Measurements from ENCODE around the gene MAGEC2.

MAGEC2 gene, protein sequence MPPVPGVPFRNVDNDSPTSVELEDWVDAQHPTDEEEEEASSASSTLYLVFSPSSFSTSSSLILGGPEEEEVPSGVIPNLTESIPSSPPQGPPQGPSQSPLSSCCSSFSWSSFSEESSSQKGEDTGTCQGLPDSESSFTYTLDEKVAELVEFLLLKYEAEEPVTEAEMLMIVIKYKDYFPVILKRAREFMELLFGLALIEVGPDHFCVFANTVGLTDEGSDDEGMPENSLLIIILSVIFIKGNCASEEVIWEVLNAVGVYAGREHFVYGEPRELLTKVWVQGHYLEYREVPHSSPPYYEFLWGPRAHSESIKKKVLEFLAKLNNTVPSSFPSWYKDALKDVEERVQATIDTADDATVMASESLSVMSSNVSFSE

DNA sequence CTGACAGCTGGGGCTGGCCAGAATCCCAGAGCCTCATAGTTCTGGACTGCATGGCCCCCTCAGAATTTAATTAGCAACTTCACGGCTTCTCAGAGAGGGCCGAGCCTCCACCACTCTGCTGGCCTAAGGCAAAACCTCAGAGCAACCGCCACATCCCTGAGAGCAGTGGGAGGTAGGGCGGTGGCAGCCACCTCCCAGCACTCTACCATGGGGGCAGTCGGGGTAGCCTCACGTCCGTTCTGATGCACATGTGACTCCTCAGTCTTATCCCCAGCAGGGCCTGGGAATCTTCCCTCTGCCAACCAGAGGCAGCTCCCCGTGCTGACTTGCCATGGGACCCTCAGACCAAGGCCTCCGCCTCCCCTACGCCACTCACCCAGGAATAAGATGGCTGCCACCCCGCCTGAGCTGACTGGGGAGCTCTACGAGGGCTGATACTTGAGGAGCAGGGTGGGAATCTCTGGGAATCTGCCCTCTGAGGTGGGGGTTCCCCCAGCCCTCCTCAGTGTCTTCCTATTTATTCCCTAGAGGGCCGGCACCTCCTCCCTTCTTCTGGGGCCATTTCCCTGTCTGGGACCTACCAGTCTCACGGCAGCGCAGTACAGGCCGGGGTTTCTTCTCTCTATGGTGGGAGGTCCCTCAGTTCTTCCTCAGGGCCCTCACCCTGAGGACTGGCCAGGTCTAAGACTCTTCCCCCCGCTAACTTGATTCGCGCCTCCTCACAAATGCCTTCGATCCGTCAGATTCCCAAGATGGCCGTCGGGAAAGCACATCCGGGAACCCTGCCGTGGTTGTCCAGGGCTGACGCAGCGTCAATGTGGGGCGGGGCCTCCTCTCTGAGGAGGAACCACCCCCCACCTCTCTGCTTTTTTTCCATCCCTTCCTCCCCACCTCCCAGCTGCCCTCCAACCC lies at the start of gene MAGEC2:
Gene MAGEC2, minus strand, starts transcription at position 769 of the 912 bp plus-strand sequence. CDS start 1,303 bp downstream, outside the sequence.
- no peak within 1 kb of the TSS for H3K27ac Mint-ChIP-seq
- no peaks in the 10 kb centered on the region for H3K9me3 Mint-ChIP-seq
- H3K36me3 Mint-ChIP-seq (ENCODE audit: low read depth) = no peaks in the 10 kb centered on the region
- H3K27me3 Mint-ChIP-seq (ENCODE audit: low read depth) = no peaks in the 10 kb centered on the region
- no peak within 1 kb of the TSS for H3K4me3 Mint-ChIP-seq
- H3K4me1 Mint-ChIP-seq (ENCODE audit: low read depth) = no peaks in the 10 kb centered on the region

DNA sequence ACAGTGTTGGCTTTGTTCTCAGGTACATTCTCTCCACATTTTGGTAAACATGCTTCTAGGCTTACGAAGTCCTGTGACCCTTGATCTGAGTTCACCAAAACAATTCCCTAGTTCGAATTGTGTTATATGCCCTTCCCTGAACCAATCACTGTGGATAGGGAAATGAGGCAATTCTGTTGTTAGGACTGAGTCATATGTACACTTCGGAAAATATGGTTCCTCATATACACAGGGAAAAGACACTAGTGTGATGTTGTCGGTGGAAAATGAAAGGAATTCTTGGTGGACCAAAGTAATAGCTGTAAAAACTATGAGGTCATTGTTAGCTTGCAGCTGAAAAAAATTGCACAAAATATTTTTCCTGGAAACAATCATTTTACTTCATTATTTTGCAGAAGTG lies 46.6 kb upstream of the MAGEC2 start:
- H3K27ac Mint-ChIP-seq = no peak overlapping the region
- no peaks in the 10 kb centered on the region for H3K4me1 Mint-ChIP-seq (ENCODE audit: low read depth)
- H3K27me3 Mint-ChIP-seq (ENCODE audit: low read depth) = no peaks in the 10 kb centered on the region
- H3K4me3 Mint-ChIP-seq = no peak overlapping the region
- no peaks in the 10 kb centered on the region for H3K9me3 Mint-ChIP-seq
- H3K36me3 Mint-ChIP-seq (ENCODE audit: low read depth) = no peaks in the 10 kb centered on the region

DNA sequence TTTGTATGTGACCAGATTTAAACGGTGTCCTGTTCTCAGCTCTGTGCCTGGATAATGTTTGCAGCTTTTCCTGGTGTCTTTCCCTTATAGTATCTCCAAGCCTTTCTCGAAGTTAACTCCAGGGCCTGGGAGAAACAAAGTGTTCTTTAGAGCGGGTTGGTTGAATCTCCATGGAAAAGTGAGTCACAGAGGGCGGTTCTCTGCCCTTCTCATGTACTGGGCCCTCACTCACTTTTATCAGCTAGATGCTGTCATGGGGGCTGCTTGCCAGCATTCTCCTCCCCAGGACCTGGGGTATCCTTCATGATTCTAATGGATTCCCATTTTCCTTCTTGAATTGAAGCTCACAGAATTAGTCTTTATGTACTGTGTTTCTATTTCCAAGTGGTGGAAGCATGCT lies 46.1 kb upstream of the MAGEC2 start:
- Mint-ChIP-seq H3K27ac (no peak overlapping the region), H3K4me3 (no peak overlapping the region), H3K9me3 (no peaks in the 10 kb centered on the region), H3K27me3 (ENCODE audit: low read depth) (no peaks in the 10 kb centered on the region), H3K4me1 (ENCODE audit: low read depth) (no peaks in the 10 kb centered on the region), H3K36me3 (ENCODE audit: low read depth) (no peaks in the 10 kb centered on the region)

GRCh38 chrX:142250502-142250901 lies 45.4 kb upstream of the MAGEC2 start:
- Mint-ChIP-seq H3K4me3 (no peak overlapping the region), H3K9me3 (no peaks in the 10 kb centered on the region), H3K36me3 (ENCODE audit: low read depth) (no peaks in the 10 kb centered on the region), H3K27me3 (ENCODE audit: low read depth) (no peaks in the 10 kb centered on the region), H3K27ac (no peak overlapping the region), H3K4me1 (ENCODE audit: low read depth) (no peaks in the 10 kb centered on the region)

- Mint-ChIP-seq H3K4me3 (no peak overlapping the region), H3K27me3 (ENCODE audit: low read depth) (no peaks in the 10 kb centered on the region), H3K27ac (no peak overlapping the region), H3K36me3 (ENCODE audit: low read depth) (no peaks in the 10 kb centered on the region), H3K9me3 (no peaks in the 10 kb centered on the region), H3K4me1 (ENCODE audit: low read depth) (no peaks in the 10 kb centered on the region)
Observed at GRCh38 chrX:142249721-142250120, 44.6 kb upstream of the MAGEC2 start.

GRCh38 chrX:142244568-142244967 lies 39.5 kb upstream of the MAGEC2 start:
- Mint-ChIP-seq H3K36me3 (ENCODE audit: low read depth) (no peaks in the 10 kb centered on the region), H3K4me3 (no peak overlapping the region), H3K27me3 (ENCODE audit: low read depth) (no peaks in the 10 kb centered on the region), H3K27ac (no peak overlapping the region), H3K4me1 (ENCODE audit: low read depth) (no peaks in the 10 kb centered on the region), H3K9me3 (no peaks in the 10 kb centered on the region)

GRCh38 chrX:142238536-142238935 lies 33.4 kb upstream of the MAGEC2 start:
- no peak overlapping the region for H3K27ac Mint-ChIP-seq
- H3K4me3 Mint-ChIP-seq = no peak overlapping the region
- H3K36me3 Mint-ChIP-seq (ENCODE audit: low read depth) = no peaks in the 10 kb centered on the region
- H3K27me3 Mint-ChIP-seq (ENCODE audit: low read depth) = no peaks in the 10 kb centered on the region
- H3K4me1 Mint-ChIP-seq (ENCODE audit: low read depth) = no peaks in the 10 kb centered on the region
- peaks cover 5% of the 10 kb centered on the region for H3K9me3 Mint-ChIP-seq

GRCh38 chrX:142233400-142233799 lies 28.3 kb upstream of the MAGEC2 start:
- Mint-ChIP-seq H3K4me3 (no peak overlapping the region), H3K9me3 (peaks cover 6% of the 10 kb centered on the region), H3K4me1 (ENCODE audit: low read depth) (no peaks in the 10 kb centered on the region), H3K27me3 (ENCODE audit: low read depth) (no peaks in the 10 kb centered on the region), H3K36me3 (ENCODE audit: low read depth) (no peaks in the 10 kb centered on the region), H3K27ac (no peak overlapping the region)

- no peaks in the 10 kb centered on the region for H3K4me1 Mint-ChIP-seq (ENCODE audit: low read depth)
- H3K4me3 Mint-ChIP-seq = no peak overlapping the region
- H3K36me3 Mint-ChIP-seq (ENCODE audit: low read depth) = no peaks in the 10 kb centered on the region
- no peak overlapping the region for H3K27ac Mint-ChIP-seq
- no peaks in the 10 kb centered on the region for H3K9me3 Mint-ChIP-seq
- H3K27me3 Mint-ChIP-seq (ENCODE audit: low read depth) = no peaks in the 10 kb centered on the region
Observed at GRCh38 chrX:142214081-142214480, 9.0 kb upstream of the MAGEC2 start.

GRCh38 chrX:142201113-142201512 lies 4.0 kb downstream of the MAGEC2 start:
- Mint-ChIP-seq H3K4me1 (ENCODE audit: low read depth) (no peaks in the 10 kb centered on the region), H3K9me3 (no peaks in the 10 kb centered on the region), H3K27ac (no peak overlapping the region), H3K36me3 (ENCODE audit: low read depth) (no peaks in the 10 kb centered on the region), H3K27me3 (ENCODE audit: low read depth) (no peaks in the 10 kb centered on the region), H3K4me3 (no peak overlapping the region)

DNA sequence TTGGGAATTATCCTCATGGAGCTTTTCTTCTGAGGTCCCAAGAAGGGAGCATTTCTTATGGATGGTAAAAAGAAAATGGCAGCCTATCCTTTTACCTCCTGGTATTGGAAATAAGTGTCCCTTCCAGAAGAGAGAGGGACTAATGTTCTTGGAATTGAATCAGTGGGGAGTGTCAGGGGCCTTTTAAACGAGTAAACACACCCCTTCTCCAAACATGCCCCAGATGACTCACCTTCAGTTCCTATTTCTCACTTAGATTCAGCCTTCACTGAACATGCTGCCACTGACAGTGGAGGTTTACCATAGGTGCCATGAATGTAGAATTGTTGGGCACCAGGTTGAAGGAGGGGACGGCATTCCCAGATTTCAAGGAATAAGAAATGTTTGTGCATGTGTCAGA lies 19.0 kb downstream of the MAGEC2 start:
- H3K27me3 Mint-ChIP-seq (ENCODE audit: low read depth) = no peaks in the 10 kb centered on the region
- no peak overlapping the region for H3K4me3 Mint-ChIP-seq
- H3K4me1 Mint-ChIP-seq (ENCODE audit: low read depth) = no peaks in the 10 kb centered on the region
- H3K9me3 Mint-ChIP-seq = peaks cover 4% of the 10 kb centered on the region
- no peak overlapping the region for H3K27ac Mint-ChIP-seq
- no peaks in the 10 kb centered on the region for H3K36me3 Mint-ChIP-seq (ENCODE audit: low read depth)

GRCh38 chrX:142184756-142185602 lies 20.1 kb downstream of the MAGEC2 start:
- H3K4me1 Mint-ChIP-seq (ENCODE audit: low read depth) = no peaks in the 10 kb centered on the region
- no peaks in the 10 kb centered on the region for H3K36me3 Mint-ChIP-seq (ENCODE audit: low read depth)
- peaks cover 4% of the 10 kb centered on the region for H3K9me3 Mint-ChIP-seq
- no peaks in the 10 kb centered on the region for H3K27me3 Mint-ChIP-seq (ENCODE audit: low read depth)
- H3K27ac Mint-ChIP-seq = no peak overlapping the region
- H3K4me3 Mint-ChIP-seq = no peak overlapping the region

- no peak overlapping the region for H3K27ac Mint-ChIP-seq
- no peak overlapping the region for H3K4me3 Mint-ChIP-seq
- no peaks in the 10 kb centered on the region for H3K4me1 Mint-ChIP-seq (ENCODE audit: low read depth)
- H3K9me3 Mint-ChIP-seq = no peaks in the 10 kb centered on the region
- H3K36me3 Mint-ChIP-seq (ENCODE audit: low read depth) = no peaks in the 10 kb centered on the region
- no peaks in the 10 kb centered on the region for H3K27me3 Mint-ChIP-seq (ENCODE audit: low read depth)
Observed at GRCh38 chrX:142156567-142156966, 48.5 kb downstream of the MAGEC2 start.
